HG03354 (cell line): ENCODE results near the gene GIT2.
"Not testable (repeated sequence)": the region's sequence is repeated elsewhere in the genome, so short reads cannot be mapped to it uniquely, and the experiment has no call there.

Source experiments
- ATAC-seq: cut with Tn5 transposase; IDR thresholded peaks from one replicate; pipeline ENCODE4 v1.9.1; 2021; ENCODE audit warnings: mild to moderate bottlenecking; ENCODE audit not compliant: unreplicated experiment, poor library complexity, severe bottlenecking

GIT2 gene

GRCh38 chr12:109950625-109951024 lies 45.5 kb downstream of the GIT2 start:
- no peak for ATAC-seq

- no peak for ATAC-seq
Measured at GRCh38 chr12:109949089-109949488, 47.1 kb downstream of the GIT2 start.

- no peak for ATAC-seq
Measured at GRCh38 chr12:109948368-109948767, 47.8 kb downstream of the GIT2 start.

GRCh38 chr12:109947521-109947920 lies 48.6 kb downstream of the GIT2 start:
- no peak for ATAC-seq

- ATAC-seq: no peak
Measured at GRCh38 chr12:109946913-109947312, 49.3 kb downstream of the GIT2 start.

- ATAC-seq: no peak
Measured at GRCh38 chr12:109946505-109946904, 49.7 kb downstream of the GIT2 start.

- ATAC-seq: no peak
Measured at GRCh38 chr12:109944561-109945359, 51.4 kb downstream of the GIT2 start.

GRCh38 chr12:109943811-109944210 lies 52.4 kb downstream of the GIT2 start:
- no peak for ATAC-seq

GRCh38 chr12:109940339-109940923 lies 55.7 kb downstream of the GIT2 start:
- ATAC-seq: no peak

GRCh38 chr12:109939504-109939903 lies 56.7 kb downstream of the GIT2 start:
- no peak for ATAC-seq

- ATAC-seq: no peak
Measured at GRCh38 chr12:109938947-109939346, 57.2 kb downstream of the GIT2 start.

GRCh38 chr12:109937371-109937770 lies 58.8 kb downstream of the GIT2 start:
- ATAC-seq: no peak

GRCh38 chr12:109934026-109934425 lies 62.1 kb downstream of the GIT2 start:
- ATAC-seq: no peak

- ATAC-seq: no peak
Measured at GRCh38 chr12:109932878-109933503, 63.2 kb downstream of the GIT2 start.

- ATAC-seq: no peak
Measured at GRCh38 chr12:109931143-109931542, 65.0 kb downstream of the GIT2 start.

- ATAC-seq: no peak
Measured at GRCh38 chr12:109930028-109930800, 66.0 kb downstream of the GIT2 start.

GRCh38 chr12:109929326-109929725 lies 66.8 kb downstream of the GIT2 start:
- ATAC-seq: not testable (repeated sequence)

- ATAC-seq: no peak
Measured at GRCh38 chr12:109928058-109928656, 68.0 kb downstream of the GIT2 start.

- ATAC-seq: no peak
Measured at GRCh38 chr12:109927622-109928021, 68.5 kb downstream of the GIT2 start.
